IPS-18a (cell line): ENCODE measurements around the gene TRABD2B.

Experiments
- H3K27ac ChIP-seq: one replicate; pipeline ENCODE4 v1.5.1; 2013; ENCODE audit warnings: low read length
- H3K27me3 ChIP-seq: one replicate; pipeline ENCODE4 v1.6.1; 2013; ENCODE audit warnings: mild to moderate bottlenecking, low read length; ENCODE audit not compliant: control insufficient read depth, insufficient read depth
- H3K36me3 ChIP-seq: one replicate; pipeline ENCODE4 v1.6.1; 2013; ENCODE audit warnings: low read depth, low read length; ENCODE audit not compliant: control insufficient read depth
- H3K4me1 ChIP-seq: one replicate; pipeline ENCODE4 v1.6.1; 2013; ENCODE audit warnings: low read depth, low read length; ENCODE audit not compliant: control insufficient read depth
- H3K4me3 ChIP-seq: one replicate; pipeline ENCODE4 v1.5.1; 2013; ENCODE audit warnings: low read length
- H3K9ac ChIP-seq: one replicate; pipeline ENCODE4 v1.6.1; 2013; ENCODE audit warnings: mild to moderate bottlenecking, low read length, moderate library complexity
- H3K9me3 ChIP-seq: one replicate; pipeline ENCODE4 v1.6.1; 2013; ENCODE audit warnings: low read depth, low read length; ENCODE audit not compliant: control insufficient read depth

Gene TRABD2B

GRCh38 chr1:47725000-47725473 is 272.1 kb downstream of the TRABD2B start:
- no peaks in the 10 kb centered on the region for H3K36me3 ChIP-seq
- H3K9me3 ChIP-seq = no peaks in the 10 kb centered on the region
- H3K9ac ChIP-seq = peak overlapping the region; percentile 16
- H3K4me1 ChIP-seq = peaks cover 5% of the 10 kb centered on the region
- H3K27ac ChIP-seq = no peak overlapping the region
- peak overlapping the region; percentile 36 for H3K4me3 ChIP-seq
- H3K27me3 ChIP-seq = peaks cover 73% of the 10 kb centered on the region

- Histone ChIP-seq H3K9ac (peak overlapping the region; percentile 16), H3K36me3 (no peaks in the 10 kb centered on the region), H3K4me3 (peak overlapping the region; percentile 36), H3K27me3 (peaks cover 75% of the 10 kb centered on the region), H3K4me1 (peaks cover 5% of the 10 kb centered on the region), H3K9me3 (no peaks in the 10 kb centered on the region), H3K27ac (no peak overlapping the region)
These were observed 272.7 kb downstream of the TRABD2B start for GRCh38 chr1:47724432-47724999.

- Histone ChIP-seq H3K9ac (no peak overlapping the region), H3K36me3 (no peaks in the 10 kb centered on the region), H3K9me3 (no peaks in the 10 kb centered on the region), H3K4me3 (no peak overlapping the region), H3K27ac (no peak overlapping the region), H3K4me1 (peaks cover 5% of the 10 kb centered on the region), H3K27me3 (peaks cover 88% of the 10 kb centered on the region)
These were observed 274.1 kb downstream of the TRABD2B start for GRCh38 chr1:47722909-47723580.

GRCh38 chr1:47722101-47722500 is 275.1 kb downstream of the TRABD2B start:
- Histone ChIP-seq H3K27me3 (peaks cover 89% of the 10 kb centered on the region), H3K9ac (no peak overlapping the region), H3K4me1 (peaks cover 5% of the 10 kb centered on the region)

GRCh38 chr1:47720111-47720510 is 277.1 kb downstream of the TRABD2B start:
- H3K4me3 ChIP-seq = no peak overlapping the region
- no peaks in the 10 kb centered on the region for H3K9me3 ChIP-seq
- no peak overlapping the region for H3K27ac ChIP-seq
- peaks cover 87% of the 10 kb centered on the region for H3K27me3 ChIP-seq
- no peaks in the 10 kb centered on the region for H3K36me3 ChIP-seq
- H3K9ac ChIP-seq = no peak overlapping the region
- H3K4me1 ChIP-seq = peaks cover 5% of the 10 kb centered on the region

More at GRCh38 chr1:47722101-47722500, 275.1 kb downstream of the TRABD2B start:
- H3K4me3 ChIP-seq = no peak overlapping the region
- no peak overlapping the region for H3K27ac ChIP-seq
- H3K9me3 ChIP-seq = no peaks in the 10 kb centered on the region
- no peaks in the 10 kb centered on the region for H3K36me3 ChIP-seq

- Histone ChIP-seq H3K4me1 (no peaks in the 10 kb centered on the region), H3K9ac (no peak overlapping the region), H3K9me3 (no peaks in the 10 kb centered on the region), H3K27ac (no peak overlapping the region), H3K36me3 (no peaks in the 10 kb centered on the region), H3K27me3 (peaks cover 87% of the 10 kb centered on the region), H3K4me3 (no peak overlapping the region)
These were observed 279.8 kb downstream of the TRABD2B start for GRCh38 chr1:47717341-47717740.

- peaks cover 4% of the 10 kb centered on the region for H3K4me1 ChIP-seq
- H3K36me3 ChIP-seq = no peaks in the 10 kb centered on the region
- no peaks in the 10 kb centered on the region for H3K9me3 ChIP-seq
- no peak overlapping the region for H3K27ac ChIP-seq
- peaks cover 96% of the 10 kb centered on the region for H3K27me3 ChIP-seq
- H3K9ac ChIP-seq = no peak overlapping the region
- H3K4me3 ChIP-seq = no peak overlapping the region
These were observed 283.0 kb downstream of the TRABD2B start for GRCh38 chr1:47713975-47714767.

- Histone ChIP-seq H3K27ac (no peak overlapping the region), H3K36me3 (no peaks in the 10 kb centered on the region), H3K27me3 (peaks cover 98% of the 10 kb centered on the region), H3K9ac (no peak overlapping the region), H3K4me3 (no peak overlapping the region), H3K9me3 (no peaks in the 10 kb centered on the region), H3K4me1 (peaks cover 4% of the 10 kb centered on the region)
These were observed 283.7 kb downstream of the TRABD2B start for GRCh38 chr1:47713333-47713953.

GRCh38 chr1:47712596-47713299 is 284.4 kb downstream of the TRABD2B start:
- no peak overlapping the region for H3K27ac ChIP-seq
- no peaks in the 10 kb centered on the region for H3K9me3 ChIP-seq
- no peak overlapping the region for H3K4me3 ChIP-seq
- H3K4me1 ChIP-seq = peaks cover 7% of the 10 kb centered on the region
- no peak overlapping the region for H3K9ac ChIP-seq
- no peaks in the 10 kb centered on the region for H3K36me3 ChIP-seq
- H3K27me3 ChIP-seq = peaks cover 98% of the 10 kb centered on the region

- Histone ChIP-seq H3K4me1 (peaks cover 7% of the 10 kb centered on the region), H3K4me3 (no peak overlapping the region), H3K36me3 (no peaks in the 10 kb centered on the region), H3K27ac (no peak overlapping the region), H3K9ac (no peak overlapping the region), H3K27me3 (peaks cover 99% of the 10 kb centered on the region), H3K9me3 (no peaks in the 10 kb centered on the region)
These were observed 285.2 kb downstream of the TRABD2B start for GRCh38 chr1:47711848-47712492.
